GM12892 (cell line): ENCODE data around the gene MINK1.
A peak's percentile ranks its signal among the peaks of the same experiment; 100 is the strongest.

Experiments used
- DNase-seq: peaks from one replicate; pipeline ENCODE4 v3.0.0; 2011; ENCODE audit not compliant: insufficient read length
- FAIRE-seq: peaks from 2 replicates; lab custom pipeline; 2011; peaks lifted over from hg19 to GRCh38; lab: Jason Lieb, UNC
- POLR2A ChIP-seq: IDR thresholded peaks from 2 replicates; pipeline ENCODE4 v1.6.1; 2011; ENCODE audit warnings: low read depth, low read length, control low read depth
- POLR2AphosphoS5 ChIP-seq: IDR thresholded peaks from 2 replicates; pipeline ENCODE4 v1.6.1; 2011; ENCODE audit warnings: low read depth, low read length, control low read depth
- TAF1 ChIP-seq: IDR thresholded peaks from 2 replicates; pipeline ENCODE4 v1.6.1; 2011; ENCODE audit warnings: low read depth, mild to moderate bottlenecking, control low read depth, low read length, borderline replicate concordance

The MINK1 gene

DNA sequence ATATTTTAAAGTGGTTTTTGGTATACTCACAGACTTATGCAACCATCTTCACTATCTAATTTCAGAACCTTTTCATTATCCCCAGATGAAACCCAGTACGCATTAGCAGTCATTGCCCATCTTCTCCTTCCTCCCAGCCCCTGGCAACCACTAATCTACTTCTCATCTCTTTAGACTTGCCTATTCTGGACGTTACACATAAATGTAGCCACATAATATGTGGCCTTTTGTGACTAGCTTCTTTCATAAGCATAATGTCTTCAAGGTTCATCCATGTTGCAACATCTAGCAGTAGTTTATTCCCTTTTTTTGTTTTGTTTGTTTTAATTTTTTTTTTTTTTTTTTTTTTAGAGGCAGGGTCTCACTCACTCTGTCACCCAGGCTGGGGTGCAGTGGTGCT lies 37.7 kb downstream of the MINK1 start:
- TF ChIP-seq POLR2AphosphoS5 (no peak), TAF1 (no peak), POLR2A (no peak)
- FAIRE-seq (no peak), DNase-seq (no peak)

DNA sequence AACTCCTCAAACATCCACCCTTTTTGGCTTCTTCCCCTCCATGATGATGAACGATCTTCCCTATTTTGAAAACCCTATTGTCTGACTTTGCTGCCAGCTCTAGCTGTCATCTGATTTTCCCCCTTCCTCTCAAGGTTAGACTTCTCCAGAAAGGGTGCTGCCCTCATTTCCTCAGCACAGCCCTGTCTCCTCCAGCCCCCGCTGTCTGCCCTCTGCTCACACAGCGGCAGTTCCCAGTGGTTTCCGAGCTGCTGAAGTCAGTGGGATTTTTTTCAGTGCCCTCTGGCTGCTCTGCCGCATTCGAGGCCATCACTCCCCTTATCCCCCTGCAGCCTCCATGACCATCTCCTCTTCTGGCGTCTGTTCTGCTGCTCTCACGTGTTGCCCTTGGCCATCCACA lies 39.6 kb downstream of the MINK1 start:
- FAIRE-seq (no peak), DNase-seq (no peak)
- TF ChIP-seq TAF1 (no peak), POLR2AphosphoS5 (no peak), POLR2A (no peak)

GRCh38 chr17:4877089-4877488 lies 43.9 kb downstream of the MINK1 start:
- TF ChIP-seq POLR2AphosphoS5 (no peak), POLR2A (no peak), TAF1 (no peak)
- no peak for DNase-seq
- no peak for FAIRE-seq

DNA sequence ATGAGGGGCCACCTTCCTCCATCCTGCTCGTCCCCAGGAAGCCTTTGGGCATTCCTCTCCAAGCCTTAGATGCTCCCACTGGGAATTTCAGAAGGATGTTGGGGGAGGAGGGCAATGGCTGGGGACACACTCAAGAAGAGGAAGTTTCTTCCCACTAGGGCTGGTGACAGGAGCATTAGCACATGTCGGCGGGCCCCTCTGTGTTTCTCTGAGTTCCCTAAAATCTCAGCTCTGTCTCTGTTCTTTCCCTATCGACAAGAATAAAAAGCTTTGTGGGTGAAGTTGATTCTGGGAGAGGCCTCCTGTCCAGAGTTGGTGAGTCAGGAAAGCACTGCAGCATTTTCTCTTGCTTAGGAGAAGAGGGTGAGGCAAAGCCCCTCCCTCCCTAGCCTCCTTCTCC lies 46.5 kb downstream of the MINK1 start:
- no peak for TF ChIP-seq TAF1
- no peak for TF ChIP-seq POLR2AphosphoS5
- TF ChIP-seq POLR2A = no peak
- FAIRE-seq = no peak
- DNase-seq = no peak

GRCh38 chr17:4880857-4881256 lies 47.7 kb downstream of the MINK1 start:
- TF ChIP-seq POLR2A (no peak), POLR2AphosphoS5 (no peak), TAF1 (no peak)
- FAIRE-seq (no peak), DNase-seq (no peak)

- DNase-seq (peak; percentile 74), FAIRE-seq (peak; percentile 83)
- TF ChIP-seq POLR2A (no peak), POLR2AphosphoS5 (no peak), TAF1 (no peak)
Observed at GRCh38 chr17:4881761-4882555, 48.8 kb downstream of the MINK1 start.

DNA sequence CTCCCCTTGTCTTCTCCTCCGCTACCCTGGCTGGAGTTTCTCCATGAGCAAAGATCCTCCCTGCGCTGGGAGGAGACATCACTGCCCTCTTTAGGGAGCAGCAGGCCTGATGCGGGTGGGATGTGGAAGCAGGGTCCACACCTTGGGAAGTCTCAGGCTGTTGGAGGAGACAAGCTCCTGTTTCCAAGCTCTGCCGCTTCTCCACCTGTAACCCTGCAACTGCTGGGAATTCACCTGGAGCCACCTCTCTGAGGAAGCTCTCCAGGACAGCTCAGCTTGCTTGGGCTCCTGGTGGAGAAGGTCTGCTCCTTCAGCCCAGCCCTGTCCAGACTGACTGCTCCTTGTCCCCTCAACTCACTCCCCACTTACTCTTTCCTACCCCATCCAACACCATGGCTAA lies 51.3 kb downstream of the MINK1 start:
- DNase-seq (no peak), FAIRE-seq (no peak)
- TF ChIP-seq POLR2A (no peak), TAF1 (no peak), POLR2AphosphoS5 (no peak)

DNA sequence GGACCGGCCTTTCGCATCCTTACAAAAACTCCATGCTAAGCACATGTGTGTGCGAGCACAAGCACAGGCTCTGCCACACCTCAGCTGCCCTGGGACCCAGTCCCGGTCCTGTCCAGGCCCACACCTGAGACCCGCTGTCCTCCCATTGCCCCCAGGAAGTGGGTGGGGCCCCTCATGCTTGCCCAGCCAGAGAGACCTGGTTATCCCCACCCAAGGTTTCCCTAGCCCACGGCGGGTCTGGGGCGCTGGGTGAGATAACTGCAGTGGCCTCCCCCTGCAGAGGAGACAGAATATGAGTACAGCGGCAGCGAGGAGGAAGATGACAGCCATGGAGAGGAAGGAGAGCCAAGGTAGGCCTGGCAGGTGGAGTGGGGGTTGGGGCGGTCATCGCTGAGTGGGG lies 53.7 kb downstream of the MINK1 start:
- TF ChIP-seq TAF1 = no peak
- no peak for TF ChIP-seq POLR2A
- no peak for TF ChIP-seq POLR2AphosphoS5
- DNase-seq = no peak
- no peak for FAIRE-seq

DNA sequence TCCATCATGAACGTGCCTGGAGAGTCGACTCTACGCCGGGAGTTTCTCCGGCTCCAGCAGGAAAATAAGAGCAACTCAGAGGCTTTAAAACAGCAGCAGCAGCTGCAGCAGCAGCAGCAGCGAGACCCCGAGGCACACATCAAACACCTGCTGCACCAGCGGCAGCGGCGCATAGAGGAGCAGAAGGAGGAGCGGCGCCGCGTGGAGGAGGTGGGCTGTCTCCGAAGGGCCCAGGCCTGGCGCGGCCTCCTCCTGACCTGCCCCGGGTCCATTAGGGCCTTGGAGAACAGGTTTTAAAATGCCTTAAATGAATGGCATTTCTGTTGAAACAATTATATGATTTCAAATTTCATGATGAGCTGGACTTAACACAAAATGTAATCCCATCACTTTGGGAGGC lies 54.4 kb downstream of the MINK1 start:
- no peak for FAIRE-seq
- no peak for TF ChIP-seq POLR2AphosphoS5
- no peak for TF ChIP-seq POLR2A
- no peak for TF ChIP-seq TAF1
- no peak for DNase-seq

- TF ChIP-seq TAF1 = no peak
- TF ChIP-seq POLR2AphosphoS5 = no peak
- no peak for TF ChIP-seq POLR2A
- no peak for FAIRE-seq
- no peak for DNase-seq
Observed at GRCh38 chr17:4891411-4892410, 58.6 kb downstream of the MINK1 start.

GRCh38 chr17:4892499-4893221 lies 59.5 kb downstream of the MINK1 start:
- DNase-seq (peak; percentile 20), FAIRE-seq (no peak)
- no peak for TF ChIP-seq TAF1
- no peak for TF ChIP-seq POLR2AphosphoS5
- no peak for TF ChIP-seq POLR2A

- DNase-seq (no peak), FAIRE-seq (no peak)
- TF ChIP-seq TAF1 (no peak), POLR2A (no peak), POLR2AphosphoS5 (no peak)
Observed at GRCh38 chr17:4893272-4893671, 60.1 kb downstream of the MINK1 start.
